ENCODE results near the gene FDXR.

Gene FDXR

DNA sequence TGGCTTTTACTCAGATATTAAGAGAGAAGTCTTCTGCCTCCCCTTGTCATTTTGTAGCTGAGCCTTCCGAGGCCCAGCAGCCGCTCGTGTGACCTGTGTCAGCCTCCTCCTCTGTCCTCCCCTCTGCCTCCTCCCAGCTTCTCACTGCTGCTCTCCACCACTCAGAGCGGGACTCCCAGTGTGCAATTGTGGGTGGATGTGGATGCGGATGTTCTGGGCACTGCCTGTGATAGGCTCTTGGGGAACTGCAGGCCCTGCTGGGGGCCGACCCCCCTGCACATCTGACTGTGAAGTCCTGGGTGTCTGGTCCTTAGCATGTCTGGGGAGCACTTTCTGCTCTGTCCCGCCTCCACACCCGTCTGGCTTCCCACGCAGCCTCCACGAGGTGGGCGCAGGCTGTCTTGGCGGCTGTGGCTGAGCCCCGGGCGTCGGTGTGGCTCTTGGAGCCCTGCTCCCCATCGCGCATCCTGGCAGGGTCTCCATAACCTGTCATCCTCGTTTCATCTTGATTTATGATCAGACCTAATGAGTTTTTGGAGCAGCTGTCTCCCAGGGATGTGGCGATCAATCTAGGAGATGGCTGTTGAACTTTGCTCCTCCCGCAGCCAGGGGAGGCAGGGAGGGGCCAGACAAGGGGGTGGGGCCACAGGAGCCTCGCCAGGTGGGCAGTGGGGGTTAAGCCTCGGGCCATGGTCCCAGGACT, 41.2 kb downstream of the FDXR start:
- DNase-seq, result peak; percentile 93

DNA sequence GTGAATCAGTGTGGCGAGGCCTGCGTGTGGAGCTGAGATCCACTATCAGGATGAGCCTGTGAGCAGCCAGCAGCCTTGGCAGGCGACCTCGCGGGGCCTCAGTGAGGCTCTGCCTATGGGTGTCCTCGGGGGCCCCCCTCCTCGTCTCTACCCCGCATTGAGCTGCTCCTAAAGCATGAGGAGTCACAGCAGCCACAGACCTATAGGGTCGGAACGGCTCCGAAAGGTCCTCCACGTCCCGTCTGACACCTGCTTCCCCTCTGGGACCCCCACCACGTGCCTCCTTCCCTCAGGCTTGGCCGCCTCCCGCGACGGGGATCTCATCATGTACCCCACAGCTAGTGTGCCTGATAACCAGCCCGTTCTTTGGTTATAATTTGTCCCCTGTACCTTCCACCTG, 41.9 kb downstream of the FDXR start:
- DNase-seq, result no peak

DNA sequence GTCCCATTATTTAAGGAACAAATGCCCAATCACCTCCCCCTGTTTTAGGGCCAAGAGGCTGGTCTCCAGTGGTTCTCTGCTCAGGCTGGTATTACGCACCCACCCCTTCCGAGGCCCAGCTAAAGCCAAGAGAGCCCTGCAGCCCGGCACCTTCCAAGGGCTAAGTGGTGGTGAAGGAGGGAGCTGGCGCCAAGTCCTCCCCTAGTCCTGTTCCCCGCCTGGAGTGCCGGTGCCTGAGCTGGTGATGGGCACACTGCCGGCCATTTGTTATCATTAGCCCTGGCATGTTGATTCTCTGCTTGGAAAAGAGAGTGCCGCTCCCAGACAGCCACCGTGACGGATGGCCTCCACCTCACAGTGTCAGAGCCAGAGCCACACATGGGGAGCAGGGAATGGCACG, 45.0 kb downstream of the FDXR start:
- DNase-seq, result peak; percentile 89

DNA sequence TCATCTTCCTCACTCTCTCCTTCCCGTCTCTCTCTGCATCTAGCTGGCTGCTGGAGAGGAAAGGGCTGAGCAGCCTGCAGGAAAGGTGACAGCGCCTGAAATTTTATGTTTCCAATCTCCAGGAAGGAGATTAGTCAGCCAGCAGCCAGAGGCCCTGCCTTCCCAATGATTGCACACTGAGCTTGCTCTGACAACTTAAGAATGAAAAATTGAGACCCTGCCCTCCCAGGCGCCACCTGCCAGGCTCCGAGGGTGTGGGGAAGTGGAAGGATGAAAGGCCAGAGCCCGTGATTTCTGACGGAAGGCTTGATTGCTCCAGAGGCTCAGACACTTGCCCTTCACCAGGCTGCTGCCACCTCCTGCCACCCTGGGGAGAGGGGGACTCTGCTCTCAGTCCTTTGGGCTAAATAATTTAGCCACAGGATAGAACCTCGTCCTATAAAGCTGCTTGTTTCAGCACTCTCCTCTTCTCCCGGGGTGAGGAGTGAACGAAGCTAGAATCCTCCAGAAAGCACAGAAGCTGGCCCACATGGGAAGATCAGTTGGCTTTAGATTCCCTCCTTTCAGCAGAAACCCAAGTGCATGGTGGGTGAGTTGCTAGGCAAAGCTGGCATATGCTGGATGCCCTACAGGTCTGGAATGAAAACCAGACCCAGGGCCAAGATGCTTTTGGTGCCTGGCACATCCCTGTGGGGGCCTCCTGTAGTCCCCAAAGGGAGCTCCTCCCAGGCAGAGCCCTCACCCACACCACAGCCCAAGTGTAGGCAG, 46.7 kb downstream of the FDXR start:
- DNase-seq, result peak; percentile 88

- DNase-seq, result peak; percentile 94
These were observed 47.7 kb downstream of the FDXR start for GRCh38 chr17:74824961-74825627.

DNA sequence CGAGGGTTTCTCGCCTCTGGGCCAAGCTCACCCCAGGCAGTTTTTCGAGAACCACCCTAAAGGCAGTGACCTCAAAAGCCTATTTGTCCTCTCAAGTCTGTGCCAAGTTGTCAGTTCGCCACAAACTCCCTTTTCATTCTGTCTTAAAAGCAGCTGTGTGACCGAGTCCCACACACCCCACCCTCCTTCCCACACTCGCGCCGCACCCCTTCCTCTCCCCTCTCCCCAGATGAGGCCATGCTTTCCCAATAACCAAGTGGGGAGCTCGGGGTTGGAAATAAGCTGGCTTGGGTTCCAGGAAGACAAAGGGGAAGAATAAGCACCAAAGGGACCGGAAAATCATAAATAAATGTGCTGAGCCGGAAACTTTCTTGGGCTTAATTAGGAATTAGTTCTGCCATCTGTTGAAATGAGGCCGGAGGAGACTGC, 49.8 kb downstream of the FDXR start:
- DNase-seq, result peak; percentile 86

GRCh38 chr17:74822335-74822938, 50.4 kb downstream of the FDXR start:
- DNase-seq, result peak; percentile 65

GRCh38 chr17:74821655-74822334, 51.0 kb downstream of the FDXR start:
- DNase-seq, result no peak

GRCh38 chr17:74819801-74820436, 52.9 kb downstream of the FDXR start:
- DNase-seq, result no peak

- DNase-seq, result no peak
These were observed 54.4 kb downstream of the FDXR start for GRCh38 chr17:74818291-74818938.

GRCh38 chr17:74816905-74817620, 55.7 kb downstream of the FDXR start:
- no peak for DNase-seq

GRCh38 chr17:74815550-74816370, 57.0 kb downstream of the FDXR start:
- no peak for DNase-seq

DNA sequence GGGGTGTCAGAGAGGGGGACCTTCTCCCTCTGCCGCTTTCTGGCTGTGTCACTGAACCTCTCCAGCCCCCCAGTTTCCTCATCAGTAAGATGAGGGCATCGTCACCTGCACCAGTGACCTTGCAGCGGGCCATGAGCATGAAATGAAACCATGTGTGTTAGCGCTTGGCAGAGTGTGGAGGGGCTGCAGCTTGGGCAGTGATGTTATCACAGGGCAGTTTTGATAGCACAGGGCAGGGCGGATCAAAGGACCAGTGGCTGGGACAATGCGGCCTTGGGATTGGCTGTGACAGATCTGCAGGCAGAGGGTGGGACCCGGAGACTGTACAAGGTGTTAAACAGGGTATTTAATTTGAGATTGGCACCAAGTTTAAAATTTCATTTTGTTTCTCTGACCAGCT, 57.7 kb downstream of the FDXR start:
- no peak for DNase-seq

- no peak for DNase-seq
These were observed 58.3 kb downstream of the FDXR start for GRCh38 chr17:74814453-74814852.
